Upper lobe of left lung (tissue), 4 donors: ENCODE measurements around the gene PARD6B.
"Not testable (repeated sequence)": the region's sequence is repeated elsewhere in the genome, so short reads cannot be mapped to it uniquely, and the experiment has no call there.

Experiments used
- CTCF ChIP-seq, 6 experiments: fragments of 450-650 bp in 4 of 6; fragments of 200-600 bp in 2 of 6; sonication (generic) in 2 of 6; IDR thresholded peaks; one replicate each; pipeline ENCODE4 v1.5.1; 2016 to 2019; ENCODE audit warnings: antibody characterized with exemption in 6 of 6
- EP300 ChIP-seq, 4 donors: sonication (generic); formaldehyde crosslinking; IDR thresholded peaks; one replicate each; pipeline ENCODE4 v1.5.1; 2017; ENCODE audit warnings: antibody characterized with exemption in 4 of 4, control low read depth in 2 of 4
- POLR2A ChIP-seq, 4 donors: fragments of 450-650 bp; IDR thresholded peaks; one replicate each; pipeline ENCODE4 v1.5.1; 2016 to 2017; ENCODE audit warnings: antibody characterized with exemption in 4 of 4, mild to moderate bottlenecking in 2 of 4
- POLR2AphosphoS5 ChIP-seq, 2 donors: sonication (generic); formaldehyde crosslinking; IDR thresholded peaks; one replicate each; pipeline ENCODE4 v1.5.1; 2017; ENCODE audit warnings: antibody characterized with exemption in 2 of 2

- not testable (repeated sequence) for TF ChIP-seq CTCF, POLR2AphosphoS5, EP300, POLR2A (IDR thresholded peaks at IDR 0.05)
Measured at GRCh38 chr20:50800986-50801746, 69.8 kb downstream of the PARD6B start.
